SK-N-SH treated with all-trans-retinoic acid at 6 μM for 48 hours (cell line): Measurements from ENCODE around the gene VCL.
A peak's percentile ranks its signal among the peaks of the same experiment; 100 is the strongest.

Experiments
- ATAC-seq: fragments of 200-7000 bp; cut with Tn5 transposase; 3 replicates; pipeline ENCODE4 v1.9.1; 2020; ENCODE audit warnings: mild to moderate bottlenecking, moderate library complexity
- ARNTL ChIP-seq: fragments of 450-650 bp; formaldehyde crosslinking; IDR thresholded peaks from 2 replicates; pipeline ENCODE4 v1.5.0; 2020; ENCODE audit warnings: low read depth, mild to moderate bottlenecking, moderate library complexity, borderline replicate concordance
- CREB5 ChIP-seq: fragments of 250-450 bp; sonication (Bioruptor Pico); IDR thresholded peaks from 2 replicates; pipeline ENCODE4 v1.5.1; 2020; ENCODE audit warnings: low read depth, mild to moderate bottlenecking, moderate library complexity
- ESRRG ChIP-seq: fragments of 250-450 bp; sonication (Bioruptor Pico); IDR thresholded peaks from 2 replicates; pipeline ENCODE4 v1.6.1; 2021; ENCODE audit warnings: mild to moderate bottlenecking
- GLIS3 ChIP-seq: fragments of 250-450 bp; sonication (Bioruptor Pico); IDR thresholded peaks from 2 replicates; pipeline ENCODE4 v1.5.0; 2020; ENCODE audit warnings: mild to moderate bottlenecking, moderate library complexity
- ISL1 ChIP-seq: fragments of 250-450 bp; sonication (Bioruptor Pico); IDR thresholded peaks from 2 replicates; pipeline ENCODE4 v2.1.2; 2022; ENCODE audit warnings: mild to moderate bottlenecking, moderate library complexity
- OSR1 ChIP-seq: fragments of 250-450 bp; sonication (Bioruptor Pico); IDR thresholded peaks from 2 replicates; pipeline ENCODE4 v1.8.0; 2022; ENCODE audit warnings: moderate library complexity, mild to moderate bottlenecking, inconsistent platforms
- PATZ1 ChIP-seq: fragments of 250-450 bp; sonication (Bioruptor Pico); IDR thresholded peaks from 2 replicates; pipeline ENCODE4 v1.8.0; 2020; ENCODE audit warnings: mild to moderate bottlenecking, moderate library complexity, borderline replicate concordance
- POU6F1 ChIP-seq: fragments of 250-450 bp; sonication (Bioruptor Pico); IDR thresholded peaks from 2 replicates; pipeline ENCODE4 v1.8.0; 2021; ENCODE audit warnings: low read depth, mild to moderate bottlenecking, moderate library complexity, borderline replicate concordance
- PPARA ChIP-seq: fragments of 250-450 bp; sonication (Bioruptor Pico); IDR thresholded peaks from 2 replicates; pipeline ENCODE4 v1.5.0; 2020; ENCODE audit warnings: mild to moderate bottlenecking, borderline replicate concordance
- RARB ChIP-seq: fragments of 250-450 bp; sonication (Bioruptor Pico); IDR thresholded peaks from 2 replicates; pipeline ENCODE4 v1.8.0; 2021; ENCODE audit warnings: mild to moderate bottlenecking, moderate library complexity
- SNAI2 ChIP-seq: fragments of 250-450 bp; sonication (Bioruptor Pico); IDR thresholded peaks from 2 replicates; pipeline ENCODE4 v1.5.0; 2020; ENCODE audit warnings: mild to moderate bottlenecking, moderate library complexity
- TCF4 ChIP-seq: fragments of 250-450 bp; sonication (Bioruptor Pico); IDR thresholded peaks from 2 replicates; pipeline ENCODE4 v1.8.0; 2021; ENCODE audit warnings: mild to moderate bottlenecking, moderate library complexity, borderline replicate concordance
- TOX ChIP-seq: fragments of 250-450 bp; sonication (Bioruptor Pico); IDR thresholded peaks from 2 replicates; pipeline ENCODE4 v1.8.0; 2021; ENCODE audit warnings: mild to moderate bottlenecking, moderate library complexity, borderline replicate concordance
- ZC3H10 ChIP-seq: fragments of 250-450 bp; sonication (Bioruptor Pico); IDR thresholded peaks from 2 replicates; pipeline ENCODE4 v1.5.1; 2021; ENCODE audit warnings: mild to moderate bottlenecking, moderate library complexity
- ZFP3 ChIP-seq: fragments of 250-450 bp; sonication (Bioruptor Pico); IDR thresholded peaks from 2 replicates; pipeline ENCODE4 v1.5.0; 2020; ENCODE audit warnings: mild to moderate bottlenecking, moderate library complexity
- ZFP30 ChIP-seq: fragments of 450-650 bp; formaldehyde crosslinking; IDR thresholded peaks from 2 replicates; pipeline ENCODE4 v1.5.0; 2022; ENCODE audit warnings: mild to moderate bottlenecking, moderate library complexity
- ZNF565 ChIP-seq: fragments of 450-650 bp; formaldehyde crosslinking; conservative IDR thresholded peaks from 2 replicates; pipeline ENCODE4 v1.5.0; 2020; ENCODE audit warnings: low read depth, mild to moderate bottlenecking, moderate library complexity
- ZNF70 ChIP-seq: fragments of 450-650 bp; formaldehyde crosslinking; IDR thresholded peaks from 2 replicates; pipeline ENCODE4 v1.5.0; 2020; ENCODE audit warnings: mild to moderate bottlenecking, moderate library complexity
- ZNF8 ChIP-seq: fragments of 450-650 bp; formaldehyde crosslinking; IDR thresholded peaks from 2 replicates; pipeline ENCODE4 v1.5.0; 2020; ENCODE audit warnings: mild to moderate bottlenecking, moderate library complexity
- TF ChIP-seq, protein P1 (sequence below): fragments of 250-450 bp; sonication (Bioruptor Pico); IDR thresholded peaks from 2 replicates; pipeline ENCODE4 v1.5.1; 2021; ENCODE audit warnings: mild to moderate bottlenecking, moderate library complexity
- TF ChIP-seq, protein P2 (sequence below): fragments of 250-450 bp; sonication (Bioruptor Pico); IDR thresholded peaks from 2 replicates; pipeline ENCODE4 v1.5.0; 2020; ENCODE audit warnings: mild to moderate bottlenecking, moderate library complexity

The VCL gene

GRCh38 chr10:74051736-74052342, 53.9 kb downstream of the VCL start:
- TF ChIP-seq GLIS3 (CRISPR knock-in tag) (no peak), ZNF565 (CRISPR knock-in tag) (no peak), TCF4 (CRISPR knock-in tag) (no peak), ZFP3 (CRISPR knock-in tag) (no peak), POU6F1 (CRISPR knock-in tag) (no peak), PATZ1 (no peak), ARNTL (CRISPR knock-in tag) (no peak), ISL1 (CRISPR knock-in tag) (no peak), PPARA (CRISPR knock-in tag) (no peak), ZNF8 (CRISPR knock-in tag) (no peak), ZFP30 (CRISPR knock-in tag) (no peak), TOX (no peak)
- ATAC-seq = no peak

- no peak for ATAC-seq
- TF ChIP-seq CREB5 (CRISPR knock-in tag) (no peak), ISL1 (CRISPR knock-in tag) (no peak), TOX (no peak), ESRRG (CRISPR knock-in tag) (no peak), ZNF565 (CRISPR knock-in tag) (no peak), ZNF8 (CRISPR knock-in tag) (no peak), SNAI2 (CRISPR knock-in tag) (no peak), ZNF70 (CRISPR knock-in tag) (no peak), ZFP3 (CRISPR knock-in tag) (no peak), RARB (CRISPR knock-in tag) (no peak), TCF4 (CRISPR knock-in tag) (no peak)
- TF ChIP-seq, protein P1, sequence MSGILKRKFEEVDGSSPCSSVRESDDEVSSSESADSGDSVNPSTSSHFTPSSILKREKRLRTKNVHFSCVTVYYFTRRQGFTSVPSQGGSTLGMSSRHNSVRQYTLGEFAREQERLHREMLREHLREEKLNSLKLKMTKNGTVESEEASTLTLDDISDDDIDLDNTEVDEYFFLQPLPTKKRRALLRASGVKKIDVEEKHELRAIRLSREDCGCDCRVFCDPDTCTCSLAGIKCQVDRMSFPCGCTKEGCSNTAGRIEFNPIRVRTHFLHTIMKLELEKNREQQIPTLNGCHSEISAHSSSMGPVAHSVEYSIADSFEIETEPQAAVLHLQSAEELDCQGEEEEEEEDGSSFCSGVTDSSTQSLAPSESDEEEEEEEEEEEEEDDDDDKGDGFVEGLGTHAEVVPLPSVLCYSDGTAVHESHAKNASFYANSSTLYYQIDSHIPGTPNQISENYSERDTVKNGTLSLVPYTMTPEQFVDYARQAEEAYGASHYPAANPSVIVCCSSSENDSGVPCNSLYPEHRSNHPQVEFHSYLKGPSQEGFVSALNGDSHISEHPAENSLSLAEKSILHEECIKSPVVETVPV (CRISPR knock-in tag) = no peak
- TF ChIP-seq, protein P2, sequence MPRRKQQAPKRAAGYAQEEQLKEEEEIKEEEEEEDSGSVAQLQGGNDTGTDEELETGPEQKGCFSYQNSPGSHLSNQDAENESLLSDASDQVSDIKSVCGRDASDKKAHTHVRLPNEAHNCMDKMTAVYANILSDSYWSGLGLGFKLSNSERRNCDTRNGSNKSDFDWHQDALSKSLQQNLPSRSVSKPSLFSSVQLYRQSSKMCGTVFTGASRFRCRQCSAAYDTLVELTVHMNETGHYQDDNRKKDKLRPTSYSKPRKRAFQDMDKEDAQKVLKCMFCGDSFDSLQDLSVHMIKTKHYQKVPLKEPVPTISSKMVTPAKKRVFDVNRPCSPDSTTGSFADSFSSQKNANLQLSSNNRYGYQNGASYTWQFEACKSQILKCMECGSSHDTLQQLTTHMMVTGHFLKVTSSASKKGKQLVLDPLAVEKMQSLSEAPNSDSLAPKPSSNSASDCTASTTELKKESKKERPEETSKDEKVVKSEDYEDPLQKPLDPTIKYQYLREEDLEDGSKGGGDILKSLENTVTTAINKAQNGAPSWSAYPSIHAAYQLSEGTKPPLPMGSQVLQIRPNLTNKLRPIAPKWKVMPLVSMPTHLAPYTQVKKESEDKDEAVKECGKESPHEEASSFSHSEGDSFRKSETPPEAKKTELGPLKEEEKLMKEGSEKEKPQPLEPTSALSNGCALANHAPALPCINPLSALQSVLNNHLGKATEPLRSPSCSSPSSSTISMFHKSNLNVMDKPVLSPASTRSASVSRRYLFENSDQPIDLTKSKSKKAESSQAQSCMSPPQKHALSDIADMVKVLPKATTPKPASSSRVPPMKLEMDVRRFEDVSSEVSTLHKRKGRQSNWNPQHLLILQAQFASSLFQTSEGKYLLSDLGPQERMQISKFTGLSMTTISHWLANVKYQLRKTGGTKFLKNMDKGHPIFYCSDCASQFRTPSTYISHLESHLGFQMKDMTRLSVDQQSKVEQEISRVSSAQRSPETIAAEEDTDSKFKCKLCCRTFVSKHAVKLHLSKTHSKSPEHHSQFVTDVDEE (CRISPR knock-in tag) = no peak
These were observed 55.1 kb downstream of the VCL start for GRCh38 chr10:74052994-74053393.

- TF ChIP-seq PATZ1 (no peak), ZC3H10 (CRISPR knock-in tag) (no peak), ARNTL (CRISPR knock-in tag) (no peak), ISL1 (CRISPR knock-in tag) (no peak), ZNF70 (CRISPR knock-in tag) (no peak), ZNF565 (CRISPR knock-in tag) (no peak), ESRRG (CRISPR knock-in tag) (no peak), RARB (CRISPR knock-in tag) (no peak), ZFP3 (CRISPR knock-in tag) (no peak), OSR1 (no peak), CREB5 (CRISPR knock-in tag) (no peak), GLIS3 (CRISPR knock-in tag) (no peak)
- TF ChIP-seq, protein P1 (CRISPR knock-in tag) = no peak
- peak; percentile 31 for ATAC-seq
These were observed 57.6 kb downstream of the VCL start for GRCh38 chr10:74055383-74056049.
